SK-N-SH (cell line): ENCODE results near the gene MEF2C. TPM values are rescaled to one million over a fixed set of nuclear protein-coding genes. Genes with fewer than 3 reads are reported as not detected.

Experiments
- CTCF ChIA-PET: fragments of 300-600, 350-600 bp; formaldehyde crosslinking; extraction: SDS; loops from one replicate; lab custom pipeline; 2021; lab: Yijun Ruan, JAX
- POLR2A ChIA-PET: fragments of 350-600 bp; sonication (Branson Sonifier 250); formaldehyde crosslinking; extraction: SDS; loops from one replicate; lab custom pipeline; 2020; ENCODE audit warnings: antibody characterized with exemption, inconsistent platforms; lab: Yijun Ruan, JAX
- DNase-seq: peaks from one replicate; pipeline ENCODE4 v3.0.0; 2012
- H2AFZ ChIP-seq: fragments of 200-600 bp; sonication (generic); 2 replicates; pipeline ENCODE4 v1.8.1; 2016; ENCODE audit warnings: antibody characterized with exemption, mild to moderate bottlenecking, low read depth
- H3F3A ChIP-seq: fragments of 200-600 bp; sonication (generic); replicated peaks from 2 replicates; pipeline ENCODE3; 2016; ENCODE audit warnings: antibody characterized with exemption, mild to moderate bottlenecking; ENCODE audit not compliant: insufficient read depth
- H3K27ac ChIP-seq, 2 experiments: fragments of 200-500 bp in 1 of 2; fragments of 200-600 bp in 1 of 2; sonication (Bioruptor generic) in 1 of 2; sonication (generic), shearing (Covaris generic) in 1 of 2; 2 replicates each; pipeline versions ENCODE4 v1.5.1 to v1.6.1; 2014 to 2016; ENCODE audit warnings: low read depth in 2 of 2, inconsistent platforms in 1 of 2, low read length in 1 of 2, mild to moderate bottlenecking in 1 of 2, mixed read lengths in 1 of 2
- H3K27me3 ChIP-seq: fragments of 200-600 bp; sonication (generic), shearing (Covaris generic); 2 replicates; pipeline ENCODE4 v1.6.1; 2016; ENCODE audit warnings: mixed run types; ENCODE audit not compliant: insufficient read depth
- H3K36me3 ChIP-seq, 2 experiments: fragments of 200-500 bp in 1 of 2; fragments of 200-600 bp in 1 of 2; sonication (Bioruptor generic) in 1 of 2; sonication (generic) in 1 of 2; replicated peaks in 1 of 2; 2 replicates each; pipeline versions ENCODE3 to v1.5.1; 2014 to 2016; ENCODE audit warnings: low read length in 1 of 2, mild to moderate bottlenecking in 1 of 2; ENCODE audit not compliant: insufficient read depth in 2 of 2, control insufficient read depth in 1 of 2
- H3K4me1 ChIP-seq, 2 experiments: fragments of 200-500 bp in 1 of 2; fragments of 200-600 bp in 1 of 2; sonication (Bioruptor generic) in 1 of 2; sonication (generic), shearing (Covaris generic) in 1 of 2; 2 replicates each; pipeline versions ENCODE4 v1.5.1 to v1.6.1; 2014 to 2016; ENCODE audit warnings: low read depth in 1 of 2, low read length in 1 of 2, mixed run types in 1 of 2; ENCODE audit not compliant: insufficient read depth in 2 of 2, control insufficient read depth in 1 of 2
- H3K4me2 ChIP-seq: fragments of 200-600 bp; sonication (generic), shearing (Covaris generic); 2 replicates; pipeline ENCODE4 v1.6.1; 2017; ENCODE audit warnings: mixed run types
- H3K4me3 ChIP-seq, 2 experiments: fragments of 200-500 bp in 1 of 2; fragments of 200-600 bp in 1 of 2; sonication (Bioruptor generic) in 1 of 2; sonication (generic), shearing (Covaris generic) in 1 of 2; 2 replicates each; pipeline versions ENCODE4 v1.5.1 to v1.8.1; 2014 to 2016; ENCODE audit warnings: low read depth in 2 of 2, inconsistent platforms in 1 of 2, low read length in 1 of 2, mild to moderate bottlenecking in 1 of 2, mixed read lengths in 1 of 2, moderate library complexity in 1 of 2
- H3K79me2 ChIP-seq: fragments of 200-600 bp; sonication (generic); 2 replicates; pipeline ENCODE4 v1.8.1; 2017; ENCODE audit warnings: mild to moderate bottlenecking; ENCODE audit not compliant: insufficient read depth
- H3K9ac ChIP-seq: fragments of 200-600 bp; sonication (generic); 2 replicates; pipeline ENCODE4 v1.6.1; 2017; ENCODE audit warnings: mixed run types
- H3K9me2 ChIP-seq: fragments of 200-600 bp; sonication (generic); 2 replicates; pipeline ENCODE4 v1.6.1; 2017; ENCODE audit warnings: mixed run types
- H3K9me3 ChIP-seq: fragments of 200-600 bp; sonication (generic); 2 replicates; pipeline ENCODE4 v1.6.1; 2017; ENCODE audit warnings: mixed run types, mild to moderate bottlenecking, moderate library complexity
- H4K20me1 ChIP-seq: fragments of 200-600 bp; sonication (generic); 2 replicates; pipeline ENCODE4 v1.6.1; 2017; ENCODE audit warnings: mild to moderate bottlenecking, mixed run types; ENCODE audit not compliant: insufficient read depth
- CHD2 ChIP-seq: fragments of 150-350 bp; IDR thresholded peaks from 2 replicates; pipeline ENCODE4 v1.6.1; 2018; ENCODE audit warnings: low read length; ENCODE audit not compliant: partially characterized antibody
- CTCF ChIP-seq: fragments of 200-600 bp; sonication (generic); IDR thresholded peaks from 2 replicates; pipeline ENCODE4 v1.6.1; 2017; ENCODE audit warnings: antibody characterized with exemption, mild to moderate bottlenecking, moderate library complexity
- EP300 ChIP-seq, 2 experiments: IDR thresholded peaks; 2 replicates each; pipeline versions ENCODE4 v1.4.0 to v1.6.1; 2012; ENCODE audit warnings: borderline replicate concordance in 1 of 2, low read depth in 1 of 2, low read length in 1 of 2
- FOSL2 ChIP-seq: IDR thresholded peaks from 2 replicates; pipeline ENCODE4 v1.4.0; 2012; ENCODE audit warnings: low read depth, mild to moderate bottlenecking, moderate library complexity, borderline replicate concordance
- FOXJ3 ChIP-seq: sonication (generic); formaldehyde crosslinking; IDR thresholded peaks from 2 replicates; pipeline ENCODE4 v1.5.1; 2020; ENCODE audit warnings: mild to moderate bottlenecking, missing genetic modification reagents
- FOXM1 ChIP-seq: IDR thresholded peaks from 2 replicates; pipeline ENCODE4 v1.4.0; 2012; ENCODE audit warnings: low read depth, mild to moderate bottlenecking
- GATA2 ChIP-seq: sonication (generic); formaldehyde crosslinking; IDR thresholded peaks from 2 replicates; pipeline ENCODE4 v1.5.0; 2020; ENCODE audit warnings: mild to moderate bottlenecking, missing genetic modification reagents
- IRF3 ChIP-seq: fragments of 150-350 bp; IDR thresholded peaks from 2 replicates; pipeline ENCODE4 v1.6.1; 2016; ENCODE audit warnings: mild to moderate bottlenecking, low read depth, low read length
- MAX ChIP-seq: IDR thresholded peaks from 2 replicates; pipeline ENCODE4 v1.4.0; 2012; ENCODE audit warnings: low read depth
- MEF2A ChIP-seq: IDR thresholded peaks from 2 replicates; pipeline ENCODE4 v1.4.0; 2012; ENCODE audit warnings: low read depth, borderline replicate concordance
- NFIC ChIP-seq: IDR thresholded peaks from 2 replicates; pipeline ENCODE4 v1.4.0; 2012; ENCODE audit warnings: borderline replicate concordance
- NRF1 ChIP-seq: IDR thresholded peaks from 2 replicates; pipeline ENCODE4 v1.6.1; 2012; ENCODE audit warnings: low read depth, mild to moderate bottlenecking, low read length
- RAD21 ChIP-seq: IDR thresholded peaks from 2 replicates; pipeline ENCODE4 v1.6.1; 2012; ENCODE audit warnings: mild to moderate bottlenecking, low read length
- REST ChIP-seq: IDR thresholded peaks from 2 replicates; pipeline ENCODE4 v1.6.1; 2012; ENCODE audit warnings: mild to moderate bottlenecking, low read depth, low read length, moderate library complexity
- RFX5 ChIP-seq: IDR thresholded peaks from 2 replicates; pipeline ENCODE4 v1.6.1; 2012; ENCODE audit warnings: mild to moderate bottlenecking, improper control_type of control experiment, low read length
- SIN3A ChIP-seq: IDR thresholded peaks from 2 replicates; pipeline ENCODE4 v1.6.1; 2012; ENCODE audit warnings: low read depth, mild to moderate bottlenecking, low read length, moderate library complexity, borderline replicate concordance
- SMC3 ChIP-seq: IDR thresholded peaks from 2 replicates; pipeline ENCODE4 v1.6.1; 2012; ENCODE audit warnings: low read depth, low read length, improper control_type of control experiment
- TCF12 ChIP-seq: IDR thresholded peaks from 2 replicates; pipeline ENCODE4 v1.4.0; 2012
- TEAD4 ChIP-seq: IDR thresholded peaks from 2 replicates; pipeline ENCODE4 v1.4.0; 2012; ENCODE audit warnings: mild to moderate bottlenecking, borderline replicate concordance; ENCODE audit not compliant: insufficient read depth
- USF1 ChIP-seq: IDR thresholded peaks from 2 replicates; pipeline ENCODE4 v1.4.0; 2012; ENCODE audit warnings: low read depth, borderline replicate concordance
- YY1 ChIP-seq: IDR thresholded peaks from 2 replicates; pipeline ENCODE4 v1.4.0; 2012; ENCODE audit warnings: low read depth, mild to moderate bottlenecking
- ZBTB33 ChIP-seq: IDR thresholded peaks from 2 replicates; pipeline ENCODE4 v1.4.0; 2012; ENCODE audit warnings: low read depth, borderline replicate concordance
- WGBS: methylation state at CpG from one replicate; pipeline ENCODE4 v1.1.6; 2017; ENCODE audit warnings: low lambda C conversion rate; 5-methylcytosine and 5-hydroxymethylcytosine counted together
- polyA plus RNA-seq, 3 experiments: library from polyadenylated mRNA; depleted of rRNA; stranded (reverse); fragments of >200 nt; gene quantifications; 2 replicates each; pipeline ENCODE4 v1.2.3, GENCODE V29; 2012

The MEF2C gene
- polyA plus RNA-seq, 1 of the 3 experiments (the other 2 are of a cell fraction), result 1.2 TPM

- WGBS, result 62% methylated on average over 5 of the region's 5 CpGs
- H3K9me2 ChIP-seq, result no peaks in the 10 kb centered on the region
- POLR2A ChIA-PET, result no interaction called here
- no peak overlapping the region for H3K4me2 ChIP-seq
- H3K9me3 ChIP-seq, result no peaks in the 10 kb centered on the region
- H3K36me3 ChIP-seq, result no peaks in the 10 kb centered on the region
- H3K4me3 ChIP-seq, result no peak overlapping the region; a peak in 1 of 4 replicates
- H3K27ac ChIP-seq, result no peak overlapping the region
- H3K9ac ChIP-seq, result no peak overlapping the region
- peaks cover 5% of the 10 kb centered on the region for H3F3A ChIP-seq
- DNase-seq, result peak; percentile 29
- H2AFZ ChIP-seq, result no peak overlapping the region
- H4K20me1 ChIP-seq, result no peaks in the 10 kb centered on the region
- no peak for TF ChIP-seq CHD2
- TF ChIP-seq SMC3, result peak; percentile 76
- TF ChIP-seq EP300 (IDR thresholded peaks at IDR 0.05; ENCODE audit: borderline replicate concordance in 1 of 2, low read depth in 1 of 2, low read length in 1 of 2), result no peak
- no peak for TF ChIP-seq YY1
- no peak for TF ChIP-seq USF1
- TF ChIP-seq FOXM1, result no peak
- TF ChIP-seq NFIC, result no peak
- TF ChIP-seq TCF12, result no peak
- TF ChIP-seq IRF3, result no peak
- peak; percentile 90 for TF ChIP-seq CTCF
- TF ChIP-seq RAD21, result peak; percentile 94
- TF ChIP-seq MAX, result no peak
- no peak for TF ChIP-seq REST
- no peak for TF ChIP-seq NRF1
- TF ChIP-seq RFX5, result peak; percentile 98
- no peak for TF ChIP-seq FOSL2
- TF ChIP-seq GATA2 (CRISPR knock-in tag), result no peak
- no peak for TF ChIP-seq FOXJ3 (CRISPR knock-in tag)
- no peak for TF ChIP-seq SIN3A
- no peak for TF ChIP-seq MEF2A
- no peak for TF ChIP-seq ZBTB33
- no peak for TF ChIP-seq TEAD4
- TF ChIP-seq, all 33 proteins: peak for 4
- CTCF ChIA-PET, result interaction anchor here (0.5 to 11.1 kb wide), 64 partner anchors 10 to 1801 kb away, joined by 3 to 168 read pairs (median 4); partner anchors contain the start of genes CETN3 and LYSMD3
- H3K27me3 ChIP-seq, result no peaks in the 10 kb centered on the region
- H3K79me2 ChIP-seq, result no peaks in the 10 kb centered on the region
- H3K4me1 ChIP-seq, result peaks cover 0 to 8% of the 10 kb centered on the region in 2 experiments; a peak in 2 of 4 replicates
Observed at GRCh38 chr5:88729084-88729828, 153.7 kb downstream of the MEF2C start.
